ENCODE results near the gene SIPA1L3. TPM values are rescaled to one million over a fixed set of nuclear protein-coding genes. Genes with fewer than 3 reads are reported as not detected.

The SIPA1L3 gene
- total RNA-seq, 2 donors from 2014 or later = 29.5 to 32.2 TPM

DNA sequence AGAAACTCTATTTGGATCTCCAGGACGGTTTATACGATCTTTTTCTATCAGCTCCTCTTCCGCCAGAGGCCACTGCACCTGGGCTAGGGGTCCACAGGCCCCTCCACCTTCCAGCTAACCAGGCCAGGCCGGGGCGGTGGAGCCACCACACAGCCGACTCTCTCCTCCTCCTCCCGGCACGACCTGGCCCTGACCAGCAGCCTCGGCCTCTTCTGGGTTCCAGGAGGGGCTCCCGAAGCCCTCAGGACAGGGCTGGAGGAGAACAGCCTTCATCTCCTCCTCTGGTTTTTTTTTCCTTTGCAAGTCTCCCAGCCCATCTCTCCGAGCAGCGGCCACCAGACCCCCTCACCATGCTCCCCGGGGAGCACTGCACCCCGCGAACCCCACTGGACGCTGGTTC, 299.9 kb downstream of the SIPA1L3 start:
- DNase-seq (no peak), ATAC-seq (no peak)
- Mint-ChIP-seq H3K4me1 (peaks cover 14% of the 10 kb centered on the region), H3K36me3 (ENCODE audit: low read depth) (peaks cover 13% of the 10 kb centered on the region), H3K27ac (no peak overlapping the region), H3K4me3 (no peak overlapping the region), H3K27me3 (peaks cover 33% of the 10 kb centered on the region)
- no peaks in the 10 kb centered on the region for H3K9me3 ChIP-seq (ENCODE audit: control insufficient read depth, low read length, poor library complexity, severe bottlenecking)

DNA sequence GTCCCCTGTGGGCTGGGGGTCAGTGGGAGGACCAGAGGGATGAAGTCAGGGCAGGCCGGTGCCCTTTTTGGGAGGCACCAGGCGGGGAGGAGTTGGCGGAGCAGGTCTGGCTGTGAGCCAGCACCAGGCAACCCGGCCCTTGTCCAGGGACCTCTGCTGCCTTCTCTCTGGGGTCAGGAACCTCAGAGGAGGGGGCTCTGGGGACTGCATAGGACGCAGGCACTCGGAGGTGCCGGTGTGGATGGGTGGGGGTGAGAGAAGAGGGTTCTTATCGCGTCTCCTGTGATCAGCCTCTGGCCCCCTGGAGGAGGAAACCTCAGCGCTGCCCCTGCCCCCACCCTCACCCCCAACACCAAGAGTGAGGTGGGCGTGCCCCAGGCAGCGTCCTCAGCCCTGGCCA, 300.5 kb downstream of the SIPA1L3 start:
- no peaks in the 10 kb centered on the region for H3K9me3 ChIP-seq (ENCODE audit: control insufficient read depth, low read length, poor library complexity, severe bottlenecking)
- H3K36me3 Mint-ChIP-seq (ENCODE audit: low read depth) = peaks cover 13% of the 10 kb centered on the region
- H3K4me3 Mint-ChIP-seq = no peak overlapping the region
- DNase-seq = no peak
- peaks cover 14% of the 10 kb centered on the region for H3K4me1 Mint-ChIP-seq
- peaks cover 33% of the 10 kb centered on the region for H3K27me3 Mint-ChIP-seq
- H3K27ac Mint-ChIP-seq = no peak overlapping the region
- no peak for ATAC-seq

DNA sequence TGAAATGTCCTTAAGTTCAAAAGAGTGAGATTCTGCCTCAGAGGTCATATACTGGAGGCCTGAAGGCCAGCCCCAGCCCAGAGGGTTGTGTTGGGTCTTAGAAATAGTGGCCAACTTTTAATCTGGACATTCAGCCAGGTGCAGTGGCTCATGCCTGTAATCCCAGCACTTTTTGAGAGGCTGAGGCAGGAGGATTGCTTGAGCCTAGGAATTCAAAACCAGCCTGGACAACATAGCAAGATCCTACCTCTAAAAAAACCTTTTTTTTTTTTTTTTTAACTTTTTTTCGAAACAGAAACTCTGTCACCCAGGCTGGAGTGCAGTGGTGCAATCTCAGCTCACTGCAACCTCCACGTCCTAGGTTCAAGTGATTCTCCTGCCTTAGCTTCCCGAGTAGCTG, 301.6 kb downstream of the SIPA1L3 start:
- no peak overlapping the region for H3K4me3 Mint-ChIP-seq
- H3K36me3 Mint-ChIP-seq (ENCODE audit: low read depth) = peaks cover 9% of the 10 kb centered on the region
- peak overlapping the region; percentile 56 for H3K27ac Mint-ChIP-seq
- DNase-seq (no peak), ATAC-seq (no peak)
- H3K27me3 Mint-ChIP-seq = peaks cover 41% of the 10 kb centered on the region
- peaks cover 16% of the 10 kb centered on the region for H3K4me1 Mint-ChIP-seq
- no peaks in the 10 kb centered on the region for H3K9me3 ChIP-seq (ENCODE audit: control insufficient read depth, low read length, poor library complexity, severe bottlenecking)

DNA sequence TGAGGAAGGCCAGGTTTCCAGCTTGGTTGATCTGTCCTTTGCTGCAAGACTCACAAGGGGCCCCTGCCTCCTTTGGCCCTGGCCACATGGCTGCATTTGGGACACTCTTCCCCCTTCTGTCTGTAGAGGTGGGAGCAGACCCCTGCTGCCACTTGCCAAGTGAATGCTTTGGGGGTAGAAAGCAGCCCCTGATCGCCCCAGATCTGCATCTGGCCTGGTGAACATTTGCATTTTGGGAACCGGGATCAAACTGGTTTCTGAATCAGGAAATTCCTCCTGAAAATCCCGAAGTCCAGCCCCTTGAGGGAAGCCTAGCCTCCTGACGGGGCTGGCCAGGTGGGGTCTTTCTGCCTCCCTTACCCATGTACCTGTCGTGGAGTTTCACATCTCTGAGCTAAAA, 302.1 kb downstream of the SIPA1L3 start:
- H3K9me3 ChIP-seq (ENCODE audit: control insufficient read depth, low read length, poor library complexity, severe bottlenecking) = no peaks in the 10 kb centered on the region
- DNase-seq = no peak
- Mint-ChIP-seq H3K36me3 (ENCODE audit: low read depth) (peaks cover 9% of the 10 kb centered on the region), H3K4me1 (peaks cover 21% of the 10 kb centered on the region), H3K27ac (peak overlapping the region; percentile 81), H3K4me3 (no peak overlapping the region), H3K27me3 (peaks cover 45% of the 10 kb centered on the region)
- no peak for ATAC-seq

DNA sequence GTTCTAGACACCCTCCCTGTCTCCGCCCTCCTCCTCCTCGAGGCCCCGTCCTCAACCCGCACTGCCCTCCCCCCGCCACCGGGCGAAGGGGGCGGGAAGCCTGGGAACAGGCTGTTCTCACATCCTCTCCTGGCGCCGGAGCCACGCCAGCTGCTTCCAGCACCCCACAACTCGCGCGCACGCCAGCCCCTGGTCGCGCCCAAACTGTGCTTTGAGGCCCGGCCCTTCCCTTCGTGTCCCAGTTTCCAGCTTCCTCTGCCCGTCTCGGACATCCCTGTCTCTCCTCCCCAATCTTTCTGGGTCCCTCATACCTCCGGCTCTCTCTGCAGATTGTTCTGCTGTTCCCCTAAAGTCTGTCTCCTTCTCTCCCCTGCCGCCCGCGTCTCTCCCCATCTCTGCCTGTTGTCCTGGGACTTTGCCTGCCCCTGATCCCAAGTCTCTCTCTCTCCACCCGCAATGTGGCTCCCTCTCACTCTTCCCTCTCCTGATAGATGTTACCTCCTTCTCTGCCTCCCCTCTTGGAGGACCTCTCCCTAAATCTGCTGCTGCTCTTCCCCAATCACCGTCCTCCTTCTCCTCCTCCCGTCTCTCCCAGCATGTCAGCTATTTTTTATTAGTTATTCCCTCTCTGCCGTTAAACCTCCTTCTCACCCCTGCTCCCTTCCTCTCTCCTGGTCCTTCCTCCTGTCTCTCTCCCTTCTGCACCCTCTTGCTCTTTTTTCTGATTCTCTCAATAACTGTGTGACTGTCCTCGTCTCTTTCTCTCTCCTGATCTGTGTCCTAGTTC, 302.9 kb downstream of the SIPA1L3 start:
- H3K27me3 Mint-ChIP-seq = peaks cover 48% of the 10 kb centered on the region
- peaks cover 9% of the 10 kb centered on the region for H3K36me3 Mint-ChIP-seq (ENCODE audit: low read depth)
- H3K27ac Mint-ChIP-seq = peak overlapping the region; percentile 81
- DNase-seq = no peak
- peaks cover 25% of the 10 kb centered on the region for H3K4me1 Mint-ChIP-seq
- peak overlapping the region; percentile 60 for H3K4me3 Mint-ChIP-seq
- no peak for ATAC-seq
- H3K9me3 ChIP-seq (ENCODE audit: control insufficient read depth, low read length, poor library complexity, severe bottlenecking) = no peaks in the 10 kb centered on the region

DNA sequence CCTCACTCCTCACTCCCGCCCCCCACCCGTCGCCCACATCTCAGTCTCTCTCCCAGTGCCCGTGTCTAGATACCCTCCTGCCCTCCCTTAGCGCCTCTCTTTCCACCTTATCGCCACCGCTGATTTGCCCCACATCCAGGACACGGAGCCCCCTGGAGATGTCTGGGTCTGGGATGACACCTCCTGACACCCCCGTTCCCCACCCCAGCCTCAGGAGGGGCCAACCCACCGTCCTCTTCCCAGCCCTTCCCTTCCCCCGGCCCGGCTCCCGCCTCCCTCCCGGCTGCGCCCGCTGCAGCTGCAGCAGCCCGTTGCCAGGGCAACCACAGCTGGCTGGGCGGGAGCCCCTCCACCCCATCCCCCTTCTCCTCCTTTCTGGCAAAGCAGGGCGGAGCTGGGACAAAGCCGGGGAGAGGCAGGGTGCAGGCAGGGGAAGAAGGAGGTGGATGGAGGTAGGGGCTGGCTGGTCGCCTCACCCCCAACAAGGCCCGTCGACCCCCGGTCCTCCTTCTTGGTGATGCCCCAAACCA, 303.5 kb downstream of the SIPA1L3 start:
- peak overlapping the region; percentile 81 for H3K27ac Mint-ChIP-seq
- peak overlapping the region; percentile 60 for H3K4me3 Mint-ChIP-seq

DNA sequence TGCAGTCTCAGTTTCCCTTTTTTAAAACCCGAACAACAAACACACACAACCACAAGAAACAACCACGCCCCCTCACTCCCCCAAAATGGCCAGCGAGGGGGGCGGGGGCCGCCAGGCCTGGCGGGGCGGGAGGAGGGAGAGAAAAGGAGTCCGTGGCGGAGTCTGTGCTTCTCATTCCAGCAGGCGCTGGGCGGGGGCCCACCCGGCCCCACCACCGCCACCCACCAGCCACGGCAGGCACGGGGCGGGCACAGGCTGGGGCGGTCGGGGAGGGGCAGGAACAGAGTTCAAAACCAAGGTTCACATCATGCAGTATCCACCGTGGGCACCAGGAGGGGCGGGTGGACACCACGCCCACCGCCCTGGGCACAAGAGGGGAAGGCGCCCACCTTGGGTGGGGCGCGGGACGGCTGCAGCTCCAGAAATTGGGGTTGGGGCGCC, 304.2 kb downstream of the SIPA1L3 start:
- H3K27ac Mint-ChIP-seq = no peak overlapping the region
- no peak for ATAC-seq
- no peaks in the 10 kb centered on the region for H3K9me3 ChIP-seq (ENCODE audit: control insufficient read depth, low read length, poor library complexity, severe bottlenecking)
- no peak for DNase-seq
- H3K4me3 Mint-ChIP-seq = no peak overlapping the region
- peaks cover 52% of the 10 kb centered on the region for H3K27me3 Mint-ChIP-seq
- peaks cover 9% of the 10 kb centered on the region for H3K36me3 Mint-ChIP-seq (ENCODE audit: low read depth)
- H3K4me1 Mint-ChIP-seq = peaks cover 27% of the 10 kb centered on the region

More for the DNA sequence above, 303.5 kb downstream of the SIPA1L3 start:
- no peak for ATAC-seq
- Mint-ChIP-seq H3K27me3 (peaks cover 48% of the 10 kb centered on the region), H3K36me3 (ENCODE audit: low read depth) (peaks cover 9% of the 10 kb centered on the region), H3K4me1 (peaks cover 25% of the 10 kb centered on the region)
- no peak for DNase-seq
- H3K9me3 ChIP-seq (ENCODE audit: control insufficient read depth, low read length, poor library complexity, severe bottlenecking) = no peaks in the 10 kb centered on the region

DNA sequence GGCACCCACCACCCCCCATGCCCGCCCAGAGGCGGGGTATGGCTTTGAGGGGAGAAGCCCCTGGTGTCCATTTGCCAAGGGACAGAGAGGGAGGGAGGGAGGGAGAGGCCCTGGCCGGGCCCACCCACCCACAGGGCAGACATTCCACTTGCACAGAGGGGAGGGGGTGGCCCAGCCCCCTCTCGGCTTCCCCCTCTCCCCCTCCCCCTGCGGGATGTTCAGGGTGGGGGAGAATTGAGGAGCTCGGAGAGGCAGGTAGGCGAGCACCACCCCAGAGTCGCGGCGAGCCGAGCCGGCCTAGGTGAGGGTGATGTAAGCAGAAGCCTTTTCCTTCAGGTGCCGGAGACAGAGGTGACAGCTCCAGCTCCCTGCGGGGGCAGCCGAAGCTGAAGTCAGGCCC, 304.8 kb downstream of the SIPA1L3 start:
- H3K27me3 Mint-ChIP-seq = peaks cover 53% of the 10 kb centered on the region
- H3K4me3 Mint-ChIP-seq = no peak overlapping the region
- no peak for DNase-seq
- no peaks in the 10 kb centered on the region for H3K9me3 ChIP-seq (ENCODE audit: control insufficient read depth, low read length, poor library complexity, severe bottlenecking)
- ATAC-seq = no peak
- H3K4me1 Mint-ChIP-seq = peaks cover 27% of the 10 kb centered on the region
- H3K36me3 Mint-ChIP-seq (ENCODE audit: low read depth) = peaks cover 9% of the 10 kb centered on the region
- H3K27ac Mint-ChIP-seq = no peak overlapping the region

DNA sequence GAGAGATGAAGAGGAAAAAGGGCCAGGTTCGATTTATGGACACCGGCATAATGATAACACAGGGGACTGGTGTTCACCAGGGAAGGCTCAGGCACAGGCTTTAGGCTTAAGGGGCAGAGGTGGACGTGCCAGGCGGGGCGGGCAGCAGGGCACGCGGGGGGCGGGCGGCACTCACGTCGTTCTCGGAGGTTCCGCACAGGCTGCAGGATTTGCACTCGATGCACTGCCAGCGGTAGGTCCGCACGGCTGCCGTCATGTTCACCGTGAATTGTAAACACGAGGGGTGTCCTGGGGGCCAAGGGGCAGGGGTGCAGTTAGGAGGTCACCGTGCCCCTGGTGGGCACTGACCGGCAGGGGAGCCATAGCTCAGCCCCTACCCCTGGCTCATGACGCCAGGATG, 306.5 kb downstream of the SIPA1L3 start:
- Mint-ChIP-seq H3K36me3 (ENCODE audit: low read depth) (peaks cover 7% of the 10 kb centered on the region), H3K27me3 (peaks cover 46% of the 10 kb centered on the region), H3K4me1 (peaks cover 27% of the 10 kb centered on the region), H3K4me3 (no peak overlapping the region), H3K27ac (peak overlapping the region; percentile 41)
- no peaks in the 10 kb centered on the region for H3K9me3 ChIP-seq (ENCODE audit: control insufficient read depth, low read length, poor library complexity, severe bottlenecking)
- DNase-seq = no peak
- no peak for ATAC-seq

DNA sequence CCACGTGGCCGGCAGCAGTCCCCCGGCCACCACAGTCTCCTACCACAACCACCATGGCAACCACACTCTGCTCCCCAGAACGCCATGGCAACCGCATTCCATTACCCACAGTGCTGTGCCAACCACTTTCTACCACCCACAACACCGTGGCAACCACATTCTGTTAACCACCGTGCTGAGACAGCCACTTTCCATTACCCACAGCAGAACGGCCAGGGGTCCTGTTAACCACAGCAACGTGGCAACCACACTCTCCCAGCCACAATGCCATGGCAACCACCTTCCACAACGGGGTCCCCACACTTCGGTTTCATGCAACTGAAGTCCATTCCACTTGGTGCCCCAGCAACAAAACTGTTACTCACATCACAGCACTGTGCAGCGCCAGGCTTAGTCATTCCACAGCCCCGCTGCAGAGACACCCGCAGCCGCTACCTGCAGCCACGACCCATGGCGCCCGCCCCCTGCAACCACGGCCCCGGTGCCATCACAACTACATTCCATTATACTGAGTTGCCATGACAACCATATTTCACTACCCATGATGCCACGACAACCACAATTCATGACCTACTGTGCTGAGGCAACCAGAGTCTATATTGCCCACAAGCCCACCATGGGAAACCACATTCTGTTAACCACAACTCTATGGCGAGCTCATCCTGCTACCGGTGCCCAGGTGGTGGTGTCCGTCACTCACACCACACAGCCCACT, 307.1 kb downstream of the SIPA1L3 start:
- Mint-ChIP-seq H3K36me3 (ENCODE audit: low read depth) (peaks cover 7% of the 10 kb centered on the region), H3K27me3 (peaks cover 49% of the 10 kb centered on the region), H3K4me3 (peak overlapping the region; percentile 47), H3K27ac (peak overlapping the region; percentile 41), H3K4me1 (peaks cover 28% of the 10 kb centered on the region)
- no peaks in the 10 kb centered on the region for H3K9me3 ChIP-seq (ENCODE audit: control insufficient read depth, low read length, poor library complexity, severe bottlenecking)
- DNase-seq = peak in 2 of 3 donors; percentile 36 to 47
- peak; percentile 93 for ATAC-seq

DNA sequence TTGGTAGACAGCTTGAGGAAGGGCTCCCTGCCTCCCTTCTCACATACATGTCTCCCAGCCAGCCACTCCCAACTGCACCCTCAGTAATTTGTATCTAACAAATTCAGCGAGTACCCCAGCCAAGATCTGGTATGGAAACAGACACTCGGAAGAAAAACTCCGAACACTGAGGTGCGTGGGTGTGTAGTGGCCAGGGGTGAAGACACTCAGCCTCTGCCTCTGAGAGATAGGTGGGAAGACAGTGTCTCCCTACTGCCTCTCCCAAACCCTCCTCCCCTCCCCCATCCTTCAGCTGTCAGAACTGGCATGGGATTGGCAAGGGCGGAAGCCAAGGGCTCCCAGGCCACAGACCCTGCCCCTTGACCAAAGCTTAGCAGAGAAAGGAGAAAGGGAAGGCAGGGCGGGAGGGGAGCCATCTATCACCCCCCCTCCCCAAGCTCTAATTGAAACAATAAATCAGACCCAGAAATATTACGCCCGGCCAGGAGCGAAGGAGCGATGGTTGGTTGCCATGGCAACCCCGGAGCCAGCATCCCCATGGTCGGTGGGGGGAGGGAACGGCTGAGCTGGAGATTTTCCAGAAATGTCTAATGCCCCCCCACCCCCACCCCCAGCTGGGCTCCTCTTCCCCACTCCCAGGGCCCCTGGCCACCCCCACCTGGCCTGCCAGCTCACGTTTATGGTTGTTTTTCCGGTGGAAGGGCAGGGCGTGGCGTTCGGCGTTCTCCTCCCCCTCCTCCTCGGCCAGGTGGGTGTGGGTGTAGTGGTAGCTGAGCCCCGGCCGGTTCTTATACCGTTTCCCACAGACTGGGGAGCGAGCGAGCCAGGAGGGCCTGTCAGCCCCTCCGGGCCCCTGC, 310.0 kb downstream of the SIPA1L3 start:
- Mint-ChIP-seq H3K4me3 (no peak overlapping the region), H3K27ac (no peak overlapping the region), H3K4me1 (peaks cover 16% of the 10 kb centered on the region), H3K27me3 (peaks cover 55% of the 10 kb centered on the region), H3K36me3 (ENCODE audit: low read depth) (no peaks in the 10 kb centered on the region)
- no peak for ATAC-seq
- DNase-seq = no peak
- no peaks in the 10 kb centered on the region for H3K9me3 ChIP-seq (ENCODE audit: control insufficient read depth, low read length, poor library complexity, severe bottlenecking)

DNA sequence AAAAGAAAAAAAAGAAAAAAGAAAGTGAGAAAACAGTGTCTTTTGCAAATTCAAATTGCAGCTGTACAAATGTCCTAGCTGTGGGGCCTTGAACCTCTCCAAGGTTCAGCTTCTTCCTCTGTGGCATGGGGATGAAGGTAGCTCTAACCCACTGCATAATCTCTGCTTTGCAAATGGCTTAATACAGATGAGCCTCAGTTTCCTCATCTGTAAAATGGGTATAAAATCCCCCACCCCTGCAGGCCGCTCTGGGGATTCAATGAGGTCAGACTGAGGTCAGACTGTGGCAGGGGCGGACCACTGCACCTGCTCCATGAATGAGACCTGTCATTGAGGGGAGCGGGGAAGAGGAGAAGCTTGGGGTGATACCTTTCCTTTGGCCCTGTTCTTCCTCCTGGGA, 311.2 kb downstream of the SIPA1L3 start:
- no peaks in the 10 kb centered on the region for H3K9me3 ChIP-seq (ENCODE audit: control insufficient read depth, low read length, poor library complexity, severe bottlenecking)
- peaks cover 16% of the 10 kb centered on the region for H3K4me1 Mint-ChIP-seq
- H3K27me3 Mint-ChIP-seq = peaks cover 57% of the 10 kb centered on the region
- H3K36me3 Mint-ChIP-seq (ENCODE audit: low read depth) = peaks cover 5% of the 10 kb centered on the region
- H3K4me3 Mint-ChIP-seq = no peak overlapping the region
- no peak overlapping the region for H3K27ac Mint-ChIP-seq
- no peak for DNase-seq
- ATAC-seq = no peak

DNA sequence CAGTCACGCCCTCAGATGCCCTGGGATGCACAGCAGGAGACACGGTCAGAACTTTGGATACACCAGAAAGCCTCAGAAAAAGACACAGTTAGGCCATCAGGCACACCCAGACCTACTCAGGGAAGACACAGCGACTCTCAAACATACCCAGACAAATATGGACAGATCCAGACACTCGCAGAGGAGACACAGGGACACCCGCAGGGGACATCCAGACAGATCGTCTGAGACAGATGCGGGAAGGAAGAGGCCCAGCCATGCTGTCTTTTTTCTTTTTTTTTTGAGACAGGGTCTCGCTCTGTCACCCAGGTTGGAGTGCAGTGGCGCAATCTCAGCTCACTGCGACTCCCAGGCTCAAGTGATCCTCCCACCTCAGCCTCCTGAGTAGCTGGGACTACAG, 312.2 kb downstream of the SIPA1L3 start:
- Mint-ChIP-seq H3K4me3 (no peak overlapping the region), H3K27me3 (peaks cover 59% of the 10 kb centered on the region), H3K4me1 (peaks cover 13% of the 10 kb centered on the region), H3K36me3 (ENCODE audit: low read depth) (peaks cover 7% of the 10 kb centered on the region), H3K27ac (no peak overlapping the region)
- DNase-seq = no peak
- no peak for ATAC-seq
- H3K9me3 ChIP-seq (ENCODE audit: control insufficient read depth, low read length, poor library complexity, severe bottlenecking) = no peaks in the 10 kb centered on the region

All from T-helper 17 cell (primary cell).